IPS-15b (cell line): ENCODE measurements around the gene SCFD1.
"Not testable (repeated sequence)": the region's sequence is repeated elsewhere in the genome, so short reads cannot be mapped to it uniquely, and the experiment has no call there.

ENCODE experiments used
- H3K27me3 ChIP-seq: one replicate; pipeline ENCODE4 v1.6.1; 2013; ENCODE audit warnings: low read length; ENCODE audit not compliant: control insufficient read depth, insufficient read depth
- H3K36me3 ChIP-seq: one replicate; pipeline ENCODE4 v1.6.1; 2013; ENCODE audit warnings: low read length; ENCODE audit not compliant: control insufficient read depth, insufficient read depth
- H3K4me1 ChIP-seq: one replicate; pipeline ENCODE4 v1.6.1; 2013; ENCODE audit warnings: mild to moderate bottlenecking, low read length; ENCODE audit not compliant: control insufficient read depth, insufficient read depth
- H3K4me3 ChIP-seq: one replicate; pipeline ENCODE4 v1.5.1; 2013; ENCODE audit warnings: low read depth, low read length
- H3K9ac ChIP-seq: one replicate; pipeline ENCODE4 v1.6.1; 2013; ENCODE audit warnings: low read depth, mild to moderate bottlenecking, low read length
- H3K9me3 ChIP-seq: one replicate; pipeline ENCODE4 v1.6.1; 2013; ENCODE audit warnings: mild to moderate bottlenecking, low read length; ENCODE audit not compliant: control insufficient read depth, insufficient read depth

The SCFD1 gene

GRCh38 chr14:30621940-30622830, at the start of gene SCFD1:
SCFD1 (plus strand) TSS chr14:30622319; CDS start chr14:30622339, 20 bp downstream.
- H3K9me3 ChIP-seq = no peaks in the 10 kb centered on the region
- H3K4me3 ChIP-seq = peak within 1 kb of the TSS; percentile 97
- no peaks in the 10 kb centered on the region for H3K4me1 ChIP-seq
- H3K9ac ChIP-seq = peak within 1 kb of the TSS; percentile 99
- H3K27me3 ChIP-seq = no peaks in the 10 kb centered on the region
- H3K36me3 ChIP-seq = no peaks in the 10 kb centered on the region

- H3K4me1 ChIP-seq = peaks cover 19% of the 10 kb centered on the region
- H3K36me3 ChIP-seq = no peaks in the 10 kb centered on the region
Measured at GRCh38 chr14:30572771-30573170, 49.3 kb upstream of the SCFD1 start.

GRCh38 chr14:30573226-30573814, 48.8 kb upstream of the SCFD1 start:
- Histone ChIP-seq H3K4me1 (peaks cover 19% of the 10 kb centered on the region), H3K4me3 (no peak overlapping the region), H3K9ac (no peak overlapping the region), H3K27me3 (no peaks in the 10 kb centered on the region), H3K36me3 (no peaks in the 10 kb centered on the region), H3K9me3 (no peaks in the 10 kb centered on the region)

More at GRCh38 chr14:30572771-30573170, 49.3 kb upstream of the SCFD1 start:
- Histone ChIP-seq H3K9ac (no peak overlapping the region), H3K4me3 (no peak overlapping the region), H3K27me3 (no peaks in the 10 kb centered on the region), H3K9me3 (no peaks in the 10 kb centered on the region)

GRCh38 chr14:30573966-30574365, 48.2 kb upstream of the SCFD1 start:
- no peaks in the 10 kb centered on the region for H3K27me3 ChIP-seq
- no peak overlapping the region for H3K4me3 ChIP-seq
- H3K4me1 ChIP-seq = peaks cover 19% of the 10 kb centered on the region
- H3K9me3 ChIP-seq = no peaks in the 10 kb centered on the region
- H3K9ac ChIP-seq = no peak overlapping the region
- H3K36me3 ChIP-seq = no peaks in the 10 kb centered on the region

- not testable (repeated sequence) for H3K36me3 ChIP-seq, H3K9ac ChIP-seq, H3K4me3 ChIP-seq, H3K9me3 ChIP-seq, H3K27me3 ChIP-seq
- H3K4me1 ChIP-seq = peaks cover 14% of the 10 kb centered on the region
Measured at GRCh38 chr14:30574777-30575176, 47.3 kb upstream of the SCFD1 start.

GRCh38 chr14:30576333-30576732, 45.8 kb upstream of the SCFD1 start:
- not testable (repeated sequence) for H3K36me3 ChIP-seq, H3K4me1 ChIP-seq, H3K9me3 ChIP-seq, H3K9ac ChIP-seq, H3K27me3 ChIP-seq, H3K4me3 ChIP-seq

GRCh38 chr14:30580616-30581282, 41.4 kb upstream of the SCFD1 start:
- H3K27me3 ChIP-seq = no peaks in the 10 kb centered on the region
- H3K9me3 ChIP-seq = no peaks in the 10 kb centered on the region
- H3K4me1 ChIP-seq = peaks cover 4% of the 10 kb centered on the region
- H3K4me3 ChIP-seq = no peak overlapping the region
- H3K36me3 ChIP-seq = no peaks in the 10 kb centered on the region
- H3K9ac ChIP-seq = no peak overlapping the region

- Histone ChIP-seq H3K9ac (no peak overlapping the region), H3K4me3 (no peak overlapping the region), H3K9me3 (no peaks in the 10 kb centered on the region), H3K4me1 (peaks cover 4% of the 10 kb centered on the region), H3K36me3 (no peaks in the 10 kb centered on the region), H3K27me3 (no peaks in the 10 kb centered on the region)
Measured at GRCh38 chr14:30581283-30581625, 40.9 kb upstream of the SCFD1 start.

GRCh38 chr14:30582376-30582775, 39.7 kb upstream of the SCFD1 start:
- H3K9ac ChIP-seq = no peak overlapping the region
- H3K27me3 ChIP-seq = no peaks in the 10 kb centered on the region
- H3K36me3 ChIP-seq = no peaks in the 10 kb centered on the region
- H3K9me3 ChIP-seq = no peaks in the 10 kb centered on the region
- no peak overlapping the region for H3K4me3 ChIP-seq
- H3K4me1 ChIP-seq = peaks cover 2% of the 10 kb centered on the region

- Histone ChIP-seq H3K4me3 (no peak overlapping the region), H3K9me3 (no peaks in the 10 kb centered on the region), H3K4me1 (no peaks in the 10 kb centered on the region), H3K36me3 (no peaks in the 10 kb centered on the region), H3K27me3 (no peaks in the 10 kb centered on the region), H3K9ac (no peak overlapping the region)
Measured at GRCh38 chr14:30584058-30584630, 38.0 kb upstream of the SCFD1 start.

GRCh38 chr14:30585204-30585603, 36.9 kb upstream of the SCFD1 start:
- no peaks in the 10 kb centered on the region for H3K27me3 ChIP-seq
- H3K9ac ChIP-seq = no peak overlapping the region
- H3K4me3 ChIP-seq = no peak overlapping the region
- H3K9me3 ChIP-seq = no peaks in the 10 kb centered on the region
- H3K4me1 ChIP-seq = no peaks in the 10 kb centered on the region
- peaks cover 5% of the 10 kb centered on the region for H3K36me3 ChIP-seq
